ENCODE measurements around the gene FER.
"Not testable (repeated sequence)": the region's sequence is repeated elsewhere in the genome, so short reads cannot be mapped to it uniquely, and the experiment has no call there.

Gene FER

DNA sequence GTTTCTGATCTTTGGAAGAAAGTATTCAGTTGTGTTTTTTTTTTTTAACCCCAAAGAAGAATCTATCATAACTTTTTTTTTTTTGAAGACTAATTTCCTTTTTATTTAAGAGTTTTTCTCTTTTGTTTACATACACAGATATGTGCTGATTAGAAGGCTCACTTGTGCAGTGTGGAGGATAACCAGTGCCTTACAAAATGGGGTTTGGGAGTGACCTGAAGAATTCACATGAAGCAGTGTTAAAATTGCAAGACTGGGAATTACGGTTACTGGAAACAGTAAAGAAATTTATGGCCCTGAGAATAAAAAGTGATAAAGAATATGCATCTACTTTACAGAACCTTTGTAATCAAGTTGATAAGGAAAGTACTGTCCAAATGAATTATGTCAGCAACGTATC is 50.3 kb downstream of the FER start:
- in situ Hi-C loops (cut with MboI; ENCODE audit: low sequenced_read_pairs), result no loop called here

DNA sequence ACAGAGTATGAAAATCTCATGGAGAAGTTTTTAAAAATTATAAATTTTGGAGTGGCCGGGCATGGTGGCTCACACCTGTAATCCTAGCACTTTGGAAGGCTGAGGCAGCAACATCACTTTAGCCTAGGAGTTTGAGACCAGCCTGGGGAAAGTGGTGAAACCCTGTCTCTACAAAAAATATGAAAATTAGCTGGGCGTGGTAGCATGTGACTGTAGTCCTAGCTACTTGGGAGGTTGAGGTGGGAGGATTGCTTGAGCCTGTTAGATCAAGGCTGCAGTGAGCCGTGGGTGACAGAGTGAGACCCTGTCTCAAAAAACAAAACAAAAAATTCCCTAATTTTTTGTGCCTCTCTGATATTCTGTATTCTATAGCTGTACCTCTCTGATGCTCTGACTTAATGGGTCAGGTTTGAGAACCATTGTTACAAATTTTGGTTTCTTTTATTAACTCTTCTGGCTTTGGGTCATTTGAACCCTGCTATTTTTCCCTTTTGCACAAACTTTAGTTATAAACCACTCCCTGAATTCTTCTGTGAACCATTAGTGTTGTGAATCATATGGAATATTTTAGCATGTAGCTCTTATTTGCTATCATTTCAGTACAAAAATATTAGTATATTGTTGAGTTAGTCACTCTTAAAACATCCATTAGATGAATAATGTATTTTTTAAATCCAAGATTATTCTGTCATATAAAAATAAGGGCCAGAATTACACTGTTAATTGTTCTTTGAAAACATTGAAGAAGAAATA is 51.0 kb downstream of the FER start:
- in situ Hi-C loops (cut with MboI; ENCODE audit: low sequenced_read_pairs), result no loop called here

DNA sequence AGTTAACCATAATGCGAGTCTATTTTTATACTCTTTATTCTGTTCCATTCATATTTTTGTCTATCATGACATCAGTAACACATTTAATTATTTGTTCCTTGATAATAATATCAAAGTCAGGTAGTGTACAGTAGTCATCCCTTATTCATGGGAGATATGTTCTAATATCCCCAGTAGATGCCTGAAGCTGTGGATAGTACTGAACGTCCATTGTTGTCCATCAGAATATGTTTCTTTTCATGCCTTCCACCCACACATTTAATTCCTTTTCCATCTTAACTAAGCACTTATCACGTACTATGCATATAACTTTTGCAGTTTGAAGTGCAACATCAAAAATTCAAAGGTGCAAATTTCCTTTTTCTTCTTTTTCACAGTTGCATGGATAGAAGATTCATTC is 53.6 kb downstream of the FER start:
- in situ Hi-C loops (cut with MboI; ENCODE audit: low sequenced_read_pairs), result no loop called here

DNA sequence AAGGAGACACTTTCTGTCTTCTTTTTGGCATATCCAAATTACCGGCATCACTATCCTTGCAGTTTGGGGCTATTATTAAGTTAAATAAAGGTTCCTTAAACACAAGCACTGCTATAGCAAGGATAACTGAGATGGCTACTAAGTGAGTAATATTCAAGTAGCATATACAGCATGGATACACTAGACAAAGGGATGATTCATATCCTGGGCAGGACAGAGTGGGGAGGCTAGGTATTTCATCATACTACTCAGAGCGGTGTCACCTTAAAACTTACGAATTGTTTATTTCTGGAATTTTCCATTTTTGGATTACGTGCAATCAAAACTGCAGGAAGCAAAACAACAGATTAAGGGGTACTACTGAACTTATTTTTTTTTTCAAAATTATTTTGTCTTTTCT is 54.1 kb downstream of the FER start:
- in situ Hi-C loops (cut with MboI; ENCODE audit: low sequenced_read_pairs), result no loop called here

DNA sequence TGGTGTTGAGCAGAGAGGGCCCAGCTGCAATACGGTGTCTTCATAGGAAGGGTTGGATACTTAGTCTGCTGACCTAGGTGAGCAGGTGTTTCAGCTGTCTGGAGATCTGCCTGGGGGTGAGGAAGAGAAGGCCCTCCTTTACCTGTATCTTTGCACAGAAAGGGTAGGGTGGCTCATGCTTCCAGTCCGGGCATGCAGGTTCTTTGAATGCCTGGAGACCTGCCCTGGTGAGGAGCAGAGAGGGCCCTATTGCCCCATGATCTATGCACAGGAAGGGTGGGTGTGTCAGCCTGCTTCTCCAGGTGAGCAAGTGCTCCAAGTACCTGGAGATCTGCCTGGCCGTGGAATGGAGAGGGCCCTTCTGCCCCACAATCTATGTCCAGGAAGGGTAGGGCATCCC is 63.0 kb downstream of the FER start:
- in situ Hi-C loops (cut with MboI; ENCODE audit: low sequenced_read_pairs), result no loop called here

DNA sequence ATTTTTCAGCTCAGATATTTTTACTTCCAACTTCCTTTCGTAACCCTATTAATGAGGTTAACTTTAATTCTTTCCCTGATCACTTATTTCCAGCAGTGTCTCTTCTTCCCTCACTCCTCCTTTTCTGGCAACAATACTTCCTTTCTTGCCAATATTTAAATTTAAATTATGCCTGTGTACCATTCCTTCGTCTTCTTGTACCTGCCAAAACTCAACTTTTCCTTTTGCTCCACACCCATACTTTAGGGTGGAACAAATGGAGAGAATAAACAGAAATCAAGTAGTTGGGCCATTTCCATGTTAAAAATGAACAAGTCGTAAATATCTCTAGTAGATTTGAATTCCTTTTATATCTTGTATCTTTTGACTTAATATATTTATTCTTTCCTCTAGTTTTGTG is 66.0 kb downstream of the FER start:
- in situ Hi-C loops (cut with MboI; ENCODE audit: low sequenced_read_pairs), result no loop called here

DNA sequence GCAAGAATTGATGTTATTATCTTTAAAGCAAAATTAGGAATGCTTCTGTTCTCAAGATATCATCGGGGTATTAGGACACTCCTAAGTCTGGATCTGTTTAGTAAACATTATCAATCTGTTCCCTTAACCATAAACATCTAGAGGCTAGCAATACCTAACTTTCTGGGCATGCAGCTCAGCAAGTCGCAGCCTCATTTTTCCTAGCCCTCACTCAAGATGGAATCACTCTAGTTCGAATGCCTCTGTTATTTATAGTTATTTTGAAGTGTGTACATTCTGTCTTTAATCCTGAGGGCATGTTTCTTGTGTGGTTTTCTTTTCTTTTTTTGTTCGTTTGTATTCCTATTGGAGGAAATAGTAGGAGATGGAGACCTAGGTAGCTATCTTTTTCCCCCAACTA is 66.9 kb downstream of the FER start:
- in situ Hi-C loops (cut with MboI; ENCODE audit: low sequenced_read_pairs), result no loop called here

DNA sequence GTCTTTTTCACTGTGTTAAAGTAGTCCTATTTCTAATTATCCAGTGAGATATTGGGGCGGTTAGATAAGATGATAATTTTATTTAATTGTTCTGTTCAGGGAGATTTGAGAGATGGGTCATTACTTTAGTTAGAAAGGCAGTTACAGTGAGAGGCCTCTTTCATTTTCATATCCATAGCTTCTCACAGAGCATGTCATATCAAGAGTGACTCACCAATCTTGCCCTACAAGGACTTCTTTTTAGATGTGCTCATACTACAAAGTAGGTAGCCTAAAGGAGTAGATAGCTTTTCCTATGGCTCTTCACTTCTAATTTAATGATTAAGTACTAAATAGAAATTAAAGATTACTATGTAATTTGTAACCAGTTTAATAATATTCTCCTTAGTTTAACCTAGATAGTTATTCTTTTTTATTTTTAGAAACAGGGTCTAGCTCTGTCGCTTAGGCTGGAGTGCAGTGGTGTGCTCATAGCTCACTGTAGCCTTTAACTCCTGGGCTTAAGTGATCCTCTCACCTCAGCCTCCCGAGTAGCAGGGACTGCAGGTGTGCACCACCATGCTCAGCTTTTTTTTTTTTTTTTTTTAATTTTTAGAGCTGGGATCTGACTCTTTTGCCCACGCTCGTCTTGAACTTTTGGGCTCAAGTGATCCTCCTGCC is 71.0 kb downstream of the FER start:
- in situ Hi-C loops (cut with MboI; ENCODE audit: low sequenced_read_pairs), result no loop called here

DNA sequence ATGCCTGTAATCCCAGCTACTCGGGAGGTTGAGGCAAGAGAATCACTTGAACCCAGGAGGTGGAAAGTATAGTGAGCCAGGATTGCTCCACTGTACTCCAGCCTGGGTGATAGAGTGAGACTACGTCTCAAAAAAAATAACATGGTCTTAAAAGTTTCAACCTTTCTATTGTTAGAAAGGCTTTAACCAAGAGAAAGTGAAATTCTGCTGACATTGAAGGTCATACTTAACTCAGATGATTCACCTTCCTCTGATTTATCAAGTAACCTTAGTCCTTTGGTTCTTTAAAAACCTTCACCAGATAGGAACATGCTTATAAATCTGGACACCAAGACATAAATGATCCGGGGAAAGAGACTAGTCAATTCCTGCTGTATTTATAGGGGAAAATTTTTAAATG is 73.3 kb downstream of the FER start:
- in situ Hi-C loops (cut with MboI; ENCODE audit: low sequenced_read_pairs), result no loop called here

DNA sequence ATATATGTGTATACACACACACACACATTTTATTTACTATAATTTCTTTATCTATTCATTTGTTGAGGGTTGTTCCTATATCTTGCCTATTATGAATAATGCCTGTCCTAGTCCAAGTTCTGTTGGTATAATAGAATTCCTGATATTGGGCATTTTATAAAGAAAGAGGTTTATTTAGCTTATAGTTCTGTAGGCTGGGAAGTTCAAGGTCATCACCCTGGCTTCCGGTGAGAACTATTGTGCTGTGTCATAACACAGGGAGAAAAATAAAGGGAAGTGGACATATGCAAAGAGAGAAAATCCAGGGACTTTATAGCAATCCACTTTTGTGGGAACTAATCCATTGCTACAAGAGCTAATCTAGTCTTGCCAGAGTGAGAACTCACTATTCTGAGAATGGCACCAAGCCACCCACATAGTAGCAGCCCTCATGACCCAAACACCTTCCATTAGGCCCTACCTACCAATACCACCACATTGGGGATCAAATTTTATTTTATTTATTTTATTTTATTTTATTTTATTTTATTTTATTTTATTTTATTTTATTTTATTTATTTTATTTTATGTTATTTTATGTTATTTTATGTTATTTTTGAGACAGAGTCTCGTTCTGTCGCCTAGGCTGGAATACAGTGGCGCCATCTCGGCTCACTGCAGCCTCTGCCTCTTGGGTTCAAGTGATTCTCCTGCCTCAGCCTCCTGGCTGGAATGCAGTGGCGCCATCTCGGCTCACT is 74.7 kb downstream of the FER start:
- in situ Hi-C loops (cut with MboI; ENCODE audit: low sequenced_read_pairs), result no loop called here

DNA sequence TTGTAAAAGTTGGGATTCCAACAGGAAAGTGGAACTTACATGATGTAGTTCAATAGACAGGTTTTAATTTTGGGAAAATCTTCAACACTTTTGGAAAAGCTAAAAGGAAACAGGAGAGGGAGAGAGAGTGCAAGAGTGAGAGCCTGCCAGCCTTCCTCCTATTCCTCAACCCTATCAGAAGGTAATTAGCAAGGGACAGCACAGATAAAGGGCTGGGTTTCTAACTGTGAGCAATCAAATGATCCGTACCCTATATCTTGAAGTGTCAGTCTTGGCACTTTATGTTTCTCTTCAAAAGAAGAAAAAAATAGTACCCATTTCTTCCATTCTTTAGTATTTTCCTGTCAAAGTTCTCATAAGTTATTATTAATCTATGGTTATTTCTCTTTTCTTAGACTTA is 79.4 kb downstream of the FER start:
- in situ Hi-C loops (cut with MboI; ENCODE audit: low sequenced_read_pairs), result no loop called here

DNA sequence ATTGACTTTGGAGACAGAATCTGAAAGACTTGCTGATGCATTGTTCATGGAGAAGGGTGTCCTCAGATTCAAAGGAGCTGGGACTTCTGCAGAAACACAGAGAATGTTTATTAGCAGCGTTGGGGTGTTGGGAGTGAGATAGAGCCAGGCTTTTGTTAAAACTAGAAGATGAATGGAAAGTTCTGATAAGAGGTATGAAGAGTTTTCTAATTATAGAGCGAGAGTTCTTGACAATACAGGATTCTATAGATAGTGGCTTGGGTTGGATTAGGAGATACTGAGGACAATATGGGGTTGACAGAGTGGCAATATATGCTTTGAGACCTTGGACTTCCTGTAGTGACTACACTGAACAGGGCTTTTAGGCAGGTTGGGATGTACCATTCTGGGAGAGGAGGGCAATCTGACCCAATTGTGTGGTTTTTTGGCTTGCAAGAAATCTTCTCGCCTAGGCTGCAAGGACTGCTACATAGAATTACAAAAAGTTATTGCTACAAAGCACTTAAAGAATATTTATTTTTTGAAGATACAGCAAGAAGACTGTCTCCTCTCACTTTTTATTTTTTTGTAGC is 83.1 kb downstream of the FER start:
- in situ Hi-C loops (cut with MboI; ENCODE audit: low sequenced_read_pairs), result no loop called here

DNA sequence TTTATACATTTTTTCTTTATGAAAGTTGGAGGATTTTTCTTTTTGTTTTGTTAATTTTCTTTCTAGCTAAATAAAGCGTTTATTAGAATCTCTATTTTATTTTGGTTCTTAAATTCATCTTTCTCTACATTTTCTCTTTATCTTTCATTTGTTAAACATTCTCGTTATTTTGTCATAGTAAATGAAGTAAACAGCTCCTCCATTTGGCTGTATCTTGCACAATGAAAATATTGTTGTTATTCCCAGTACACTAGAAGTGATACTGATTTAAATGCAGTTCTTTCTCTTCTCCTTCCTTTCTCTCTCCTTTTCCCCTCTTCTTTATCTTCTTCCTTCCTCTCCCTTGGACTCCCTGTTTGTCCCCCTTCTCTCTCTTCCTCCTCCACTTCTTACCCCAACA is 88.8 kb downstream of the FER start:
- in situ Hi-C loops (cut with MboI; ENCODE audit: low sequenced_read_pairs), result no loop called here

DNA sequence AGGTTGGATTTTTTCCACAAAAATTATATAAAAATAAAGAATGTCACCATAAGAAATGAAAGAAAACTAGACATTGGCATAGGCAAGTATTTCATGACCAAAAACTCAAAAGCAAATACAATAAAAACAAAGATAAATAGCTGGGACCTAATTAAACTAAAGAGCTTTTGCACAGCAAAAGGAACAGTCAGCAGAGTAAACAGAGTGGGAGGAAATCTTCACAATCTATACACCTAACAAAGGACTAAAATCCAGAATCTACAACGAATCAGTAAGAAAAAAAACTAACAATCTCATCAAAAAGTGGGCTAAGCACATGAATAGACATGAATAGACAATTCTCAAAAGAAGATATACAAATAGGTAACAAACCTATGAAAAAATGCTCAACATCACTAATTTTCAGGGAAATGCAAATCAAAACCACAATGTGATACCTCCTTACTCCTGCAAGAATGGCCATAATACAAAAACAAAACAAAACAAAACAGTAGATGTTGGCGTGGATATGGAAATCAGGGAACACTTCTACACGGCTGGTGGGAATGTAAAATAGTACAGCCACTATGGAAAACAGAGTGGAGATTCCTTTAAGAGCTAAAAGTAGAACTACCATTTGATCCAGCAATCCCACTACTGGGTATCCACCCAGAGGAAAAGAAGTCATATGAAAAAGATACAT is 94.7 kb downstream of the FER start:
- in situ Hi-C loops (cut with MboI; ENCODE audit: low sequenced_read_pairs), result not testable (repeated sequence)

DNA sequence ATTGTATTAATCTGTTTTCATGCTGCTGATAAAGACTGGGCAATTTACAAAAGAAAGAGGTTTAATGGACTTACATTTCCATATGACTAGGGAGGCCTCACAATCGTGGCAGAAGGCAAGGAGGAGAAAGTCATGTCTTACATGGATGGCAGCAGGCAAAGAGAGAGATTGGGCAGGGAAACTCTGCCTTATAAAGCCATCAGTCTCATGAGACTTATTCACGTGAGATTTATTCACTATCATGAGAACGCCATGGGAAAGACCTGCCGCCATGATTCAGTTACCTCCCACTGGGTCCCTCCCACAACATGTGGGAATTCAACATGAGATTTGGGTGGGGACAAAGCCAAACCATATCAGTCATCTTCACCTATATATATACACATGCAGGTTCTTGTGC is 103.4 kb downstream of the FER start:
- in situ Hi-C loops (cut with MboI; ENCODE audit: low sequenced_read_pairs), result not testable (repeated sequence)

DNA sequence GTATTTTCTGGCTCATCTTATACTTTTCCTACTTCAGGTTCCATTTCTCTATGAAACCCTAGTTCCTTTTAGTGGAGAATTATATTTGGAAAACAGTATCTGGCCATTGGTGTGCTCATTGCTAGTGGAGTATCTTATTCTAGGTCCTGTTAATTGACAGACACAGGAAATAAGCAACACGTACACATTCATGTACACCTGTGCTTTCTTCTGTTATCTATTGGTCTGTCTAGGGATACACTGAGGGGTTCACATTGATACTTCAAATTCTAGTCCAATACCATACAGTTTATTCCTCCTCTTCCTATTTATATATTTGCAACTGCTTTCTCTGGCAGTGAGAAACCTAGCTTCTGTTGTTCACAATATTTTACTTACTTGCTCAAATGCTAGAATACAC is 110.2 kb downstream of the FER start:
- in situ Hi-C loops (cut with MboI; ENCODE audit: low sequenced_read_pairs), result no loop called here

DNA sequence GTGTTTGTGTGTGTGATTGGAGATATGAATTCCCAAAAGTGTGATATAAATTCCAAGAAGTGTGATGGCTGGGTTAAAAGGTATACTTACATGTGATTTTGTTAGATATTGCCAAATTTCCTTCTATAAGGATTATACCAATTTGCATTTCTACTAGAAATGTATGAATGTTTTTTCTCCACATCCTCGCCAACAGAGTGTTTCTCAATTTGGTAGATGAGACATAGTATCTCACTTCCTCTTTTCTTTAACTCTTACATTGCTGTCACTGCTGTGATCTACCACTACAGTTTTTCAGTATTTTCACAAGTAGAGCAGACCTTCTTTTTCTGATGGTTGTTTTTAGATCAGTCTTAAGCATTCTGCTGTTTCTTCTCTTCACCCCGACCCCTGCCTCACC is 111.3 kb downstream of the FER start:
- in situ Hi-C loops (cut with MboI; ENCODE audit: low sequenced_read_pairs), result no loop called here

DNA sequence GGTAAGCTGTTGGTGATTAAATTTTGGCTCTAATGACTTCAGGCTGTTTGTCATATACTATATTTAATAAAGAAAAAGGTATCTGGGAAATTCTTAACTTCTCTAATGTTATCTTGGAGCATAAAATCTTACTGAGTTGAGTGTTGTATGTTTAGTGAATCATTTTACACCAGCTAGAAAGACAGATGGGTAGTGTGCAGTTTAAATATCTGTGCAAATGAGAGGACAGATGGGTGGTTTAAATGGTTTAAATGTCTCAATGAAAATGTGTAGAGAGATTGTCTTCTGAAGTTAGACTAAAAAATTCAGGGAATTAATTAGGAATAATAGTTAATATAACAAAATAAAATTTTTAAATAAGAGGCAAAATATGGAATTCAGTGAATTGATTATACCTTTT is 114.5 kb downstream of the FER start:
- in situ Hi-C loops (cut with MboI; ENCODE audit: low sequenced_read_pairs), result no loop called here

DNA sequence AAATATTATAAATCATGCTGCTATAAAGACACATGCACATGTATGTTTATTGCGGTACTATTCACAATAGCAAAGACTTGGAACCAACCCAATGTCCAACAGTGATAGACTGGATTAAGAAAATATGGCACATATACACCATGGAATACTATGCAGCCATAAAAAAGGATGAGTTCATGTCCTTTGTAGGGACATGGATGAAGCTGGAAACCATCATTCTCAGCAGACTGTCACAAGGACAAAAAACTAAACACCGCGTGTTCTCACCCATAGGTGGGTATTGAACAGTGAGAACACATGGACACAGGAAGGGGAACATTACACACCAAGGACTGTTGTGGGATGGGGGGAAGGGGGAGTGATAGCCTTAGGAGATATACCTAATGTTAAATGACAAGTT is 118.4 kb downstream of the FER start:
- in situ Hi-C loops (cut with MboI; ENCODE audit: low sequenced_read_pairs), result not testable (repeated sequence)

DNA sequence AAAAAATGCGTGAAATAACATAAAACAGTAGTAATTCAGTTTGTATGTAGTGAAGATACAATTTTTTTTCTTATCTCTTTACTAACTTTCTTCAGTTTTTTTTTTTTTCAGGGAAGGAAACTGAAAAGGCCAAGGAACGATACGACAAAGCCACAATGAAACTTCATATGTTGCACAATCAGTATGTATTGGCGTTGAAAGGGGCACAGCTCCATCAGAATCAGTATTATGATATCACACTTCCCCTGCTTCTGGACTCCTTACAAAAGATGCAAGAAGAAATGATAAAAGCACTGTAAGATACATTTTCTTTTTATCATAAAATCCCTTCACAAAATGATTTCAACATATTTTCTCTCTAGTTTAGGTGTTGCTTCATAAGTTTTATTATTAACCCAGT is 120.0 kb downstream of the FER start:
- in situ Hi-C loops (cut with MboI; ENCODE audit: low sequenced_read_pairs), result no loop called here

DNA sequence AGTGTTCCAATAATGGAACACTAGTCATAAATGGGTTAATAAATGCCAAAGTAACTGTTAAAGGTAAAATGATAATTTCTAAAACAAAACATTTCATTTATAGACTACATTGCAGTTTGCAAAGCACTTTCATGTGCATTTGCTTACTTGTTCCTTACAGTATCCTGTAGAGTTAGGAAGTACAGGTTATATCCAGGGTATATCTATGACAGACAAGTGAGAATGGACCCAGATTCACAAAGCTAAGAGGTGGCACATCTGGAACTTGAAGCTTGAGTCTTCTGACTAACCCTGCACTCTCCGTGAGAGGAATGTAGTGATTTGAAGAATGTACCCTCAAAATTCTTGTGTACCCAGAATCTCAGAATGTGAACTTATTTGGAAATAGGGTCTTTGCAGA is 121.4 kb downstream of the FER start:
- in situ Hi-C loops (cut with MboI; ENCODE audit: low sequenced_read_pairs), result no loop called here

Measured in HL-60/S4 (cell line).